OCI-LY1 (cell line): ENCODE results near the gene FBXL17.

Experiments
- H2AFZ ChIP-seq: fragments of 200-600 bp; sonication (generic), shearing (Covaris generic); 2 replicates; pipeline ENCODE4 v1.6.0; 2014; ENCODE audit warnings: antibody characterized with exemption, mild to moderate bottlenecking, low read length
- H3F3A ChIP-seq: fragments of 200-600 bp; sonication (generic), shearing (Covaris generic); 2 replicates; pipeline ENCODE4 v1.6.0; 2014; ENCODE audit warnings: mild to moderate bottlenecking, antibody characterized with exemption, low read length, moderate library complexity; ENCODE audit not compliant: insufficient read depth
- H3K27ac ChIP-seq: fragments of 200-600 bp; sonication (generic); 2 replicates; pipeline ENCODE4 v1.5.1; 2014; ENCODE audit warnings: low read length, mixed run types, mild to moderate bottlenecking, low read depth; ENCODE audit not compliant: poor library complexity, severe bottlenecking
- H3K27me3 ChIP-seq: fragments of 200-600 bp; sonication (generic); 2 replicates; pipeline ENCODE4 v1.6.0; 2014; ENCODE audit warnings: antibody characterized with exemption, mild to moderate bottlenecking, low read length, moderate library complexity; ENCODE audit not compliant: insufficient read depth
- H3K36me3 ChIP-seq: fragments of 200-600 bp; sonication (generic); 2 replicates; pipeline ENCODE4 v1.6.1; 2014; ENCODE audit warnings: mild to moderate bottlenecking, antibody characterized with exemption, low read length, moderate library complexity, mixed read lengths; ENCODE audit not compliant: insufficient read depth
- H3K4me1 ChIP-seq: fragments of 200-600 bp; sonication (generic); 2 replicates; pipeline ENCODE4 v1.5.1; 2014; ENCODE audit warnings: mild to moderate bottlenecking, low read length, moderate library complexity; ENCODE audit not compliant: insufficient read depth, severe bottlenecking
- H3K4me2 ChIP-seq: fragments of 200-600 bp; sonication (generic), shearing (Covaris generic); 2 replicates; pipeline ENCODE4 v1.6.1; 2014; ENCODE audit warnings: low read length
- H3K4me3 ChIP-seq: fragments of 200-600 bp; sonication (generic); 2 replicates; pipeline ENCODE4 v1.5.1; 2014; ENCODE audit warnings: low read length, low read depth, mild to moderate bottlenecking, mixed read lengths; ENCODE audit not compliant: poor library complexity, severe bottlenecking
- H3K79me2 ChIP-seq: fragments of 200-600 bp; shearing (Covaris generic); 2 replicates; pipeline ENCODE4 v1.6.1; 2016; ENCODE audit warnings: mixed run types, low read length, mixed read lengths; ENCODE audit not compliant: insufficient read depth
- H3K9ac ChIP-seq: fragments of 200-600 bp; sonication (generic), shearing (Covaris generic); 2 replicates; pipeline ENCODE4 v1.6.1; 2014; ENCODE audit warnings: mild to moderate bottlenecking, low read length, mixed read lengths
- H3K9me2 ChIP-seq: fragments of 200-600 bp; sonication (generic), shearing (Covaris generic); 2 replicates; pipeline ENCODE4 v1.6.1; 2014; ENCODE audit warnings: low read depth, mild to moderate bottlenecking, low read length, mixed read lengths
- H3K9me3 ChIP-seq: fragments of 200-600 bp; shearing (Covaris generic); 2 replicates; pipeline ENCODE4 v1.6.1; 2014; ENCODE audit warnings: low read length, mixed read lengths
- H4K20me1 ChIP-seq: fragments of 200-600 bp; sonication (generic), shearing (Covaris generic); 2 replicates; pipeline ENCODE4 v1.6.0; 2016; ENCODE audit warnings: mild to moderate bottlenecking, low read length; ENCODE audit not compliant: insufficient read depth
- CTCF ChIP-seq: fragments of 200-600 bp; sonication (generic), shearing (Covaris generic); IDR thresholded peaks from 2 replicates; pipeline ENCODE4 v1.5.1; 2017; ENCODE audit warnings: mild to moderate bottlenecking, antibody characterized with exemption, low read length, moderate library complexity, mixed read lengths
- EZH2 ChIP-seq: fragments of 200-600 bp; sonication (generic), shearing (Covaris generic); IDR thresholded peaks from 2 replicates; pipeline ENCODE4 v1.8.0; 2017; ENCODE audit warnings: borderline replicate concordance, mixed run types, mild to moderate bottlenecking, antibody characterized with exemption, low read length, moderate library complexity, mixed read lengths

FBXL17 gene

GRCh38 chr5:108384741-108385140, 2.8 kb upstream of the FBXL17 start:
- Histone ChIP-seq H4K20me1 (no peaks in the 10 kb centered on the region), H3K9ac (no peak overlapping the region), H3K27me3 (no peaks in the 10 kb centered on the region), H3K36me3 (no peaks in the 10 kb centered on the region), H3K9me2 (no peaks in the 10 kb centered on the region), H3K4me3 (no peak overlapping the region), H2AFZ (no peak overlapping the region), H3F3A (0 out of 2 replicates have a peak, but pooled peaks cover 9% of the 10 kb centered on the region), H3K9me3 (no peaks in the 10 kb centered on the region), H3K27ac (no peak overlapping the region), H3K4me2 (no peak overlapping the region), H3K79me2 (peaks cover 7% of the 10 kb centered on the region; the same call in 1 of the 2 replicates), H3K4me1 (peaks cover 18% of the 10 kb centered on the region)
- TF ChIP-seq CTCF (no peak), EZH2 (no peak)

- Histone ChIP-seq H2AFZ (no peak overlapping the region), H3F3A (0 out of 2 replicates have a peak, but pooled peaks cover 9% of the 10 kb centered on the region), H3K4me2 (peak overlapping the region; percentile 91), H3K27ac (peak overlapping the region; percentile 87), H4K20me1 (no peaks in the 10 kb centered on the region), H3K27me3 (no peaks in the 10 kb centered on the region), H3K4me1 (peaks cover 33% of the 10 kb centered on the region), H3K79me2 (peaks cover 22% of the 10 kb centered on the region; the same call in 1 of the 2 replicates), H3K9ac (peak overlapping the region; percentile 89), H3K4me3 (peak overlapping the region; percentile 79), H3K36me3 (no peaks in the 10 kb centered on the region), H3K9me2 (no peaks in the 10 kb centered on the region), H3K9me3 (no peaks in the 10 kb centered on the region)
- TF ChIP-seq CTCF, result no peak
- TF ChIP-seq EZH2, result no peak
Observed at GRCh38 chr5:108382784-108383330, 959 bp upstream of the FBXL17 start.

- Histone ChIP-seq H3K4me2 (peak overlapping the region; percentile 91), H3K27ac (peak overlapping the region; percentile 87), H3K79me2 (peaks cover 23% of the 10 kb centered on the region; the same call in 1 of the 2 replicates), H3K9me2 (no peaks in the 10 kb centered on the region), H3F3A (0 out of 2 replicates have a peak, but pooled peaks cover 9% of the 10 kb centered on the region), H3K9me3 (peaks cover 5% of the 10 kb centered on the region), H3K9ac (peak overlapping the region; percentile 89), H3K4me3 (peak overlapping the region; percentile 79), H4K20me1 (no peaks in the 10 kb centered on the region), H3K27me3 (no peaks in the 10 kb centered on the region), H2AFZ (no peak overlapping the region), H3K36me3 (0 out of 2 replicates have a peak, but pooled peaks cover 6% of the 10 kb centered on the region), H3K4me1 (peaks cover 33% of the 10 kb centered on the region)
- TF ChIP-seq EZH2 (no peak), CTCF (no peak)
Observed at GRCh38 chr5:108381350-108381953, 446 bp downstream of the FBXL17 start.
